Loucy (cell line): ENCODE measurements around the gene FNTB.
A peak's percentile ranks its signal among the peaks of the same experiment; 100 is the strongest.

Experiments
- H2AFZ ChIP-seq: fragments of 200-600 bp; sonication (generic); 2 replicates; pipeline ENCODE4 v1.6.0; 2016; ENCODE audit warnings: antibody characterized with exemption, mild to moderate bottlenecking, low read length, moderate library complexity
- H3F3A ChIP-seq: fragments of 200-600 bp; 2 replicates; pipeline ENCODE4 v1.6.0; 2016; ENCODE audit warnings: antibody characterized with exemption, low read depth, mild to moderate bottlenecking
- H3K27me3 ChIP-seq: fragments of 200-600 bp; sonication (generic); 2 replicates; pipeline ENCODE4 v1.6.1; 2014; ENCODE audit warnings: low read length, mild to moderate bottlenecking; ENCODE audit not compliant: insufficient read depth, poor library complexity, severe bottlenecking
- H3K36me3 ChIP-seq: fragments of 200-600 bp; sonication (generic); 2 replicates; pipeline ENCODE4 v1.6.1; 2016; ENCODE audit warnings: low read length; ENCODE audit not compliant: insufficient read depth
- H3K4me1 ChIP-seq: fragments of 200-600 bp; sonication (generic); 2 replicates; pipeline ENCODE4 v1.5.1; 2014; ENCODE audit warnings: low read length, mild to moderate bottlenecking; ENCODE audit not compliant: insufficient read depth, poor library complexity, severe bottlenecking
- H3K4me2 ChIP-seq: fragments of 200-600 bp; sonication (generic); 2 replicates; pipeline ENCODE4 v1.6.0; 2014; ENCODE audit warnings: antibody characterized with exemption, low read length, low read depth, mild to moderate bottlenecking; ENCODE audit not compliant: poor library complexity, severe bottlenecking
- H3K4me3 ChIP-seq: fragments of 200-600 bp; sonication (generic); 2 replicates; pipeline ENCODE4 v1.5.1; 2014; ENCODE audit warnings: low read length, mild to moderate bottlenecking, mixed read lengths; ENCODE audit not compliant: poor library complexity, severe bottlenecking
- H3K79me2 ChIP-seq: fragments of 200-600 bp; sonication (generic); 2 replicates; pipeline ENCODE4 v1.6.1; 2014; ENCODE audit warnings: low read length; ENCODE audit not compliant: insufficient read depth
- H3K9ac ChIP-seq: fragments of 200-600 bp; sonication (generic); 2 replicates; pipeline ENCODE4 v1.6.0; 2014; ENCODE audit warnings: mild to moderate bottlenecking, low read depth, low read length, moderate library complexity; ENCODE audit not compliant: poor library complexity, severe bottlenecking
- H3K9me2 ChIP-seq: fragments of 200-600 bp; sonication (generic); replicated peaks from 2 replicates; pipeline ENCODE4 v1.6.1; 2016; ENCODE audit warnings: low read depth, low read length, mixed read lengths
- H3K9me3 ChIP-seq: fragments of 200-600 bp; sonication (generic); 2 replicates; pipeline ENCODE4 v1.6.1; 2014; ENCODE audit warnings: mild to moderate bottlenecking, antibody characterized with exemption, low read length, low read depth; ENCODE audit not compliant: insufficient read depth
- H4K20me1 ChIP-seq: fragments of 200-600 bp; sonication (generic); 2 replicates; pipeline ENCODE4 v1.6.0; 2014; ENCODE audit warnings: antibody characterized with exemption, low read length, mild to moderate bottlenecking; ENCODE audit not compliant: insufficient read depth, poor library complexity, severe bottlenecking
- CTCF ChIP-seq: fragments of 200-600 bp; sonication (generic); conservative IDR thresholded peaks from 2 replicates; pipeline ENCODE4 v1.5.1; 2014; ENCODE audit warnings: mild to moderate bottlenecking, antibody characterized with exemption, low read length
- EZH2phosphoT487 ChIP-seq: fragments of 200-600 bp; IDR thresholded peaks from 2 replicates; pipeline ENCODE4 v1.6.1; 2018; ENCODE audit warnings: antibody characterized with exemption, mild to moderate bottlenecking, moderate library complexity, borderline replicate concordance

The FNTB gene

GRCh38 chr14:65102441-65103149 is 115.9 kb downstream of the FNTB start, which contains the start of gene MAX:
TSS of gene MAX (minus strand) at chr14:65102517. CDS start at chr14:65102339, 178 bp downstream.
- Histone ChIP-seq H3K9ac (peak within 1 kb of the TSS; percentile 86), H4K20me1 (peaks cover 40% of the 10 kb centered on the region), H3K4me2 (peak within 1 kb of the TSS; percentile 81), H3K79me2 (peaks cover 37% of the 10 kb centered on the region), H3K36me3 (no peaks in the 10 kb centered on the region), H3F3A (no peaks in the 10 kb centered on the region; the same call in 1 of the 2 replicates), H3K4me1 (peaks cover 49% of the 10 kb centered on the region), H2AFZ (peak within 1 kb of the TSS; percentile 91), H3K9me3 (no peaks in the 10 kb centered on the region), H3K27me3 (no peaks in the 10 kb centered on the region), H3K9me2 (no peaks in the 10 kb centered on the region), H3K4me3 (peak within 1 kb of the TSS; percentile 88)
- TF ChIP-seq EZH2phosphoT487 (no peak), CTCF (no peak)

- TF ChIP-seq CTCF (peak; percentile 45), EZH2phosphoT487 (no peak)
- H4K20me1 ChIP-seq = peaks cover 33% of the 10 kb centered on the region
- H3F3A ChIP-seq = no peaks in the 10 kb centered on the region; the same call in 1 of the 2 replicates
- peak overlapping the region; percentile 91 for H2AFZ ChIP-seq
- no peaks in the 10 kb centered on the region for H3K9me3 ChIP-seq
- peak overlapping the region; percentile 88 for H3K4me3 ChIP-seq
- peaks cover 46% of the 10 kb centered on the region for H3K4me1 ChIP-seq
- no peaks in the 10 kb centered on the region for H3K27me3 ChIP-seq
- H3K36me3 ChIP-seq = no peaks in the 10 kb centered on the region
- peak overlapping the region; percentile 81 for H3K4me2 ChIP-seq
- peaks cover 30% of the 10 kb centered on the region for H3K79me2 ChIP-seq
- peak overlapping the region; percentile 68 for H3K9ac ChIP-seq
- no peaks in the 10 kb centered on the region for H3K9me2 ChIP-seq
These were observed 116.6 kb downstream of the FNTB start for GRCh38 chr14:65103150-65103760.

- Histone ChIP-seq H3K4me2 (no peak overlapping the region), H3K9ac (no peak overlapping the region), H3K9me3 (no peaks in the 10 kb centered on the region), H3K27me3 (no peaks in the 10 kb centered on the region), H3K4me1 (peaks cover 44% of the 10 kb centered on the region), H3K9me2 (no peaks in the 10 kb centered on the region), H4K20me1 (peaks cover 19% of the 10 kb centered on the region), H3K4me3 (no peak overlapping the region), H3K36me3 (no peaks in the 10 kb centered on the region), H3K79me2 (peaks cover 15% of the 10 kb centered on the region), H2AFZ (no peak overlapping the region), H3F3A (no peaks in the 10 kb centered on the region; the same call in 1 of the 2 replicates)
- TF ChIP-seq EZH2phosphoT487 (no peak), CTCF (no peak)
These were observed 118.1 kb downstream of the FNTB start for GRCh38 chr14:65104791-65105190.
